Measurements from ENCODE around the gene MMP17.
A peak's percentile ranks its signal among the peaks of the same experiment; 100 is the strongest.

Gene MMP17

GRCh38 chr12:131830914-131831571 is 2.9 kb downstream of the MMP17 start:
- DNase-seq, result peak; percentile 50

- DNase-seq, result no peak
Observed at GRCh38 chr12:131831635-131832041, 3.4 kb downstream of the MMP17 start.

DNA sequence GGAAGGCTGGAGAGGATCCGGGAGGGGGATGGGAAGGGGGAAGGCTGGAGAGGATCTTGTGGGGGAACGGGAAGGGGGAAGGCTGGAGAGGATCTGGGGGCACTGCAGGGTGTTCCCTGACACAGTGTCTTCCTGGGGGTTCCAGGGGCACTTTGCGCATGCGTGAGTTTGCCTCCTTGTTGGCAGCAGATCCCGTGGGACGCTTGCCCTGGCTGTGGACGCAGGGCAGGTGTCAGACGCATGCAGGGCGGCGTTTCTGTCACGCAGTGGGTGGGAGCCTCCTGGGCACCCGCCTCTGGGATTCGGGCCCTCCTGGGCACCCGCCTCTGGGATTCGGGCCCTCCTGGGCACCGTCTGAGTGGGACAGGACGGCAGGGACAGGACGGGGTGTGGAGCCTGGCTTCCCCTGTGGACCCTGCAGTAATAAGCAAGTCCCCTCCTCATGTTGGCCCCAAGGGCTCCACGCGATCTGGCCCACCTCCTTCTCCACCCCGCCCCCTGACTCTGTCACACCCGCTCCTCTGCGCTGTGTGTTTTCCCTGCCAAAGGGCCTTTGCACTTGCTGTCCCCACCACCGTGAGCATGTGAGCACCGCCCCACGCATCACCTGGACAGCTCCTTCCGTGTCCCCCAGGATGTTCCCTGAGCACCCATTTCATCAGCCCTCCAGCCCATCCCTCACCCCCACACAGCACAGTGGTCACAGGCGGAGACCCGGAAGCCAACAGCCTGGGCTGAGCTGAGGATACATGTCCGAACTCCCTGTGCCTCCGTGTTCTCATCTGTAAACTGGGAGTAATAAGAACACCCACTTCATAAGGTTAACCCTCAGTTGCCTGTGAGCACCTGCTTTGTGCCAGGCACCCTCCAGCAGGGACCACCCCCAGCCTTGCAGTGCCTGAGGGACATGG is 4.4 kb downstream of the MMP17 start:
- no peak for DNase-seq

DNA sequence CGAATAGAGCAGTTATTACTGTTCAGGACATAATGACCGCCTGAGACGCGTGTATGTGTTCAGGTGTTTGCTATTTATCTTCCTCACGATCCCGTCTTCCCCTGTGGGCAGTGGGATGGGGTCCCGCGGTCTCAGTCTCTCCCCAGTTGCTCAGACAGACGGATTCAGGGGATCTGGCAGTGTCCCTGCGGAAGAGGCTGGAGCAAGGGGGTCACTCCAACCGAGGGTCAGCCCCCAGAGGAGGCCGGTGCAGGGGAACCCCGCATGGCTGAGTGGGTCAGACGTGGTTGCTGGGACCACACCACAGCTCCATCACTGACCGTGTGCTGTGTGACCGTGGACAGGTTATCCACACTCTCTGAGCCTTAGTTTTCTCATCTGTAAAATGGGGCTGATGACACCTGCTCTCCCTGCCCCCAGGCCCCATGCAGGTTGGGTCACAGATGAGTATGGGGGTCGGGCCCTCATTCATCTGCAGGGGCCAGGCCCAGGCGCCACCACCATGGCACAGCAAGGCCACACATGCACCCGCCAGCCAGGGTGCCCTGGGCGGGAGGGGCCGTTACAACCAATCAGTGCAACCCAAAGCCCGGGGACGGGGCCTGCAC is 5.2 kb downstream of the MMP17 start:
- no peak for DNase-seq

GRCh38 chr12:131833896-131834641 is 5.9 kb downstream of the MMP17 start:
- DNase-seq, result peak; percentile 13

GRCh38 chr12:131834798-131835615 is 6.8 kb downstream of the MMP17 start:
- DNase-seq, result no peak

DNA sequence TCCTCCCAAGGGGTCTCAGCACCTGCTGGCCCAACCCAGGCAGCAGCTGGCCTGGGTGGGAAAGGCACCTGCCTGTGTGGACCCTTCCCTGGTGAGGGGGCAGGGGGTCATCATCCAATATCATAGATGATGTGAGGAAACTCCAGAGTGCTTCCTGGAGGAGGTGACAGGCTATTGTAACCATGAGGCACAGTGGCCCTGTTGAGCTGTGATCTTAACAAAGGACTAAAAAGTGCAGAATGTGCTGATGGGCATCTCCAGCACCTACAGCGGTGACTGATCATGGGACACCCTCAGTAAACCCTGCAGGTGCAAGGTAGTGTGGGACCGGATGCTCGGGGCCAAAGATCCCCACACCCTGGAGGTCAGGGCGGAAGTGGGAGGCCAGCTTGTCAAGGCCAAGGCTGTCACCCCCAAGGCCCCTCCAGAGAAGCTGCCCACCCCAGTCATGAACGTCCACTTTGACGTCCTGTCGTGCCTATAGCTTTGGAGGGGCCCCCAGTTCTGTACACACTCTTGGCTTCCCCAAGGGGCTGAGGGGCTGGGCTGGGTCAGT is 7.5 kb downstream of the MMP17 start:
- no peak for DNase-seq

GRCh38 chr12:131836193-131836592 is 8.0 kb downstream of the MMP17 start:
- peak; percentile 42 for DNase-seq

DNA sequence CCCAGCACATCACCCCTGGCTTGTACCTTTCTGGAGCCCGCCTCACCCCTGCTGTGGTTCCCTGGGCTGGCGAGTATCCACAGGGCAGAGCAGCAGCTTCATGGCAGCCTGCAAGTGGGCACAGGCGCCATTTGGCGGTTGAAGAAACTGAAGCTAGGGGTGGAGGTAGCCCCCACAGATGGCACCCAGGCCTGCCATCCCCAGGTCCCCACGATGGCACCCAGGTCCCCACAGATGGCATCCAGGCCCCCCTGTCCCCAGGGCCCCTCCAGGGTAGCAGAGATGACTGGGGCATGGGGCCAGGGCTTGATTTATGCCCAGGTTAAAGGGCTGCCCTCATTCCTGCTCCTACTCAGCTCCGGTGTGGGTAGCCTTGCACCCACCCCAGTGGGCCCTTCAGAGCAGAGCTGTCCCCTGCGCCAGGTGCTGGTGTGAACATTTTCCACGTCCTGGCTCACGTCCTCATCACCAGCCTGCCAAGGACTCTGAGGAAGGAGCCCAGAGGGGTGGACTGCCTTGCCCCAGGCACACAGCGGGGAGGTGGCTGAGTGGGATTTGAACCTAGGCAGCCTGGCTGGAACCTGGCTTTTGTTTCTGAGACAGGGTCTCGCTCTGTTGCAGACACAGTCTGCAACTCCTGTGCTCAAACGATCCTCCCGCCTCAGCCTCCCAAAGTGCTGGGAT is 8.7 kb downstream of the MMP17 start:
- no peak for DNase-seq

- no peak for DNase-seq
Observed at GRCh38 chr12:131840643-131841416, 12.6 kb downstream of the MMP17 start.

DNA sequence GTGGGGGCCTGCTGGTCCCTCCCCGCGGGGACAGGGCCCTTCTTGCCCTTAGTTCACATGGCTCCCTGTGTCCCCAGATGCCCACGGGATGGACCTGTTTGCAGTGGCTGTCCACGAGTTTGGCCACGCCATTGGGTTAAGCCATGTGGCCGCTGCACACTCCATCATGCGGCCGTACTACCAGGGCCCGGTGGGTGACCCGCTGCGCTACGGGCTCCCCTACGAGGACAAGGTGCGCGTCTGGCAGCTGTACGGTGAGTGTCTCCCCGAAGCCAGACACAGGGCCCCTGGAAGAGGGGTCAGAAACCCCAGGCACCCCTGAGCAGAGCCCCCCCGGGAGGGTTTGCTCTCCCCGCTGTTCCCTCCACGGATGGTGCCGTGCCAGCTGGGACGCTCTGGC is 13.4 kb downstream of the MMP17 start:
- no peak for DNase-seq

- no peak for DNase-seq
Observed at GRCh38 chr12:131842169-131842568, 14.0 kb downstream of the MMP17 start.

DNA sequence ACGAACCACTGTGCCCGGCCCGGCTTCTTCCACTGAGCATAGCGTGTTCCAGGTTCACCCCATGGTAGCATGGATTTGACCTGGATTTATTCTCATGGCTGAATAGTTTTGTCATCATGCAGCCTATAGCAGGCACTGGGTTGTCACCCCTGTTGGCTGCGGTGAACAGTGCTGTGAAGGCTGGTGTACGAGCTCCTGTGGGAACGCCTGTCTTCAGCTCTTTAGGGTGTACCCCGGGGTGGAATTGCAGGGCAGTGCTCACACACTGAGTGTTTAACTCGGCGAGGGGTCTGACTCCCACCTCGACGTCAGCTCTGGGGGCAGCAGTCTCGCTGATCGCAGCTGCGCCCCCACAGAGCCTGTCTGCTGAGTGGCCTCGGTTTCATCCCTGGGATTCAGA is 15.3 kb downstream of the MMP17 start:
- no peak for DNase-seq

GRCh38 chr12:131844140-131844539 is 15.9 kb downstream of the MMP17 start:
- DNase-seq, result no peak

DNA sequence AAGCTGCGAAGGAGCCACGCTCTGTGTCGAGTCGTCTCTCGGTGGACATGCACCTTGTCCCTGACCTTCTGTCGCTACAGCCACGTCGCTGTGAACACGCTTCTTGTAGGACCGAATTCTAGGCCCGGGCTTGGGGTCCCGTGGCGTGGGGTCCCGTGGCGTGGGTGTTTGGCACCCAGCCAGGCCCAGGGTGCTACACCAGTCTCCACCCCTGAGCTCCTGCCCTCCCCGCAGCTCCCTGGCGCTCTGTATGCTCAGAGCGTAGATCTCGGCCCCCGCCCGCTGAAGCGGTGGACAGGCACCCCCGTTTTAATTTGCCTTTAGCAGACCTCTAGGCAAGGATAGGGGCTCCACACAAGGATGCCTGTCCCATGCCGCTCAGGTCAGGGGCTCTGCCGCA is 16.5 kb downstream of the MMP17 start:
- DNase-seq, result no peak

DNA sequence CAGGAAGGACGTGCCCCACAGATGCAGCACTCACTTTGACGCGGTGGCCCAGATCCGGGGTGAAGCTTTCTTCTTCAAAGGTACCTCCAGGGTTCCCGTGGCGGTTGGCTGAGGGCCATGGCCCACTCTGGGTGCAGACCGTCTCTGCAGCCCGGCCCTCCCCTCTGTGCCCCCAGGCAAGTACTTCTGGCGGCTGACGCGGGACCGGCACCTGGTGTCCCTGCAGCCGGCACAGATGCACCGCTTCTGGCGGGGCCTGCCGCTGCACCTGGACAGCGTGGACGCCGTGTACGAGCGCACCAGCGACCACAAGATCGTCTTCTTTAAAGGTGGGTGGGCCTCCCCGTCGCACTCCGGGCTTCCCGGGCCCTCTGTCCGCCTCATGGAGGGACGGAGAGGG is 16.9 kb downstream of the MMP17 start:
- DNase-seq, result no peak

DNA sequence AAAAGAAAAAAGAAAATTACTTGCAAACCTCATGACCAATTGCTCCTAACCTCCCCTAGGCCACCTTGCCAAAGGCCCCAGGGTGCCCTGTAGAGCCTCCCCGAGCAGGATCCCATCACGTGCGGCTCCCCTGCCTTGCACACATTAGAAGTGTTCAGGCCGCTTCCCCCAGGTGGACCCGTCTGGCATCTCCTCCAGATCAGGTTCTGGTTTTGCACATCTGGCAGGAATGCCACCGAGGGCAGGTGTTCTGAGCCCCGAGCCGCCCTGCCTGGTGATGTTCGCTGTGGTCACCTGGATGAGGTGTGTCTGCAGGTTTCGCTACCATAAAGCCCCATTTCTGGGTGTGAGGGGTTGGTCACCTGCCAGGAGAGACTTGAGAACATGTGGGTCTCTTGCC is 19.3 kb downstream of the MMP17 start:
- no peak for DNase-seq

GRCh38 chr12:131848753-131849152 is 20.6 kb downstream of the MMP17 start:
- no peak for DNase-seq

GRCh38 chr12:131849700-131850553 is 21.7 kb downstream of the MMP17 start:
- DNase-seq, result no peak

Data from OCI-M1 (cell line).